ENCODE measurements around the gene ADAM8. TPM values are rescaled to one million over a fixed set of nuclear protein-coding genes. Genes with fewer than 3 reads are reported as not detected.

Gene ADAM8
- total RNA-seq, 1 donor: 0.36 TPM

GRCh38 chr10:133272964-133273420 is 3.7 kb downstream of the ADAM8 start:
- H3K4me3 ChIP-seq (ENCODE audit: low read depth, low read length): no peak overlapping the region
- no peak for TF ChIP-seq CTCF (IDR thresholded peaks at IDR 0.05; ENCODE audit: insufficient read depth, low read length)
- DNase-seq (ENCODE audit: low read depth): no peak

DNA sequence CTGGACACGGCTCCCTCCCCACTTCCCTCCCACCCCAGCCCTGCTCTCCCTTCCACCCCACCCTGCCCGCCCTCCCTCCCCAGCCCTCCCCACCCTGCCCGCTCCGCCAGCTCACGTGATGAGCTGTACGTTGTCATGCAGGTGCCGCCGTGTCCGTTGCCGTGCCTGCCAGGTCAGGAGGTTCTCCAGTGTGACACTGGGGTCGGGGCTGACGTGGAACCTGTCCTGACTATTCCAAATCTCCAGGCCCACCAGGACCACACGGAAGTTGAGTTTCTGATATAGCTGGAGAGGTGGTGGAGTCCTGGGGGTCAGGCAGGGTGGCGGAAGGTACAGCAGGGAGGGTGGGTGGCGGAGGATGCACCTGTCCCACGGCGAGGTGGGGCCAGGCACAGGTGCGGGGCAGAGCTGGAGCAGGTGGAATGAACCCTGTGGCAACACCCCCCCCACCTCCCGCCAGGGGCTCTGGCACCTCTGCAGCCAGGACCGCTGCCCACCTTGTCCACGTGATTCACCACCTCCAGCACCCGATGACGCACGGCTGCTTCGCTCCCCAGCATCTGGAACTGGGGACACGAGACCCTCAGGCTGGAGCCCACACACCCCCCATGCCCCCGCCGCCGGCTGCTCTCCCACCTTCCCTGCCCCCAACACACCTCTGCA is 4.2 kb downstream of the ADAM8 start:
- no peak for TF ChIP-seq CTCF (IDR thresholded peaks at IDR 0.05; ENCODE audit: insufficient read depth, low read length)
- DNase-seq (ENCODE audit: low read depth): no peak
- no peak overlapping the region for H3K4me3 ChIP-seq (ENCODE audit: low read depth, low read length)

GRCh38 chr10:133271521-133272300 is 5.0 kb downstream of the ADAM8 start:
- no peak for TF ChIP-seq CTCF (IDR thresholded peaks at IDR 0.05; ENCODE audit: insufficient read depth, low read length)
- H3K4me3 ChIP-seq (ENCODE audit: low read depth, low read length): no peak overlapping the region
- no peak for DNase-seq (ENCODE audit: low read depth)

- DNase-seq (ENCODE audit: low read depth): no peak
- no peak overlapping the region for H3K4me3 ChIP-seq (ENCODE audit: low read depth, low read length)
- no peak for TF ChIP-seq CTCF (IDR thresholded peaks at IDR 0.05; ENCODE audit: insufficient read depth, low read length)
These were observed 5.8 kb downstream of the ADAM8 start for GRCh38 chr10:133270773-133271297.

DNA sequence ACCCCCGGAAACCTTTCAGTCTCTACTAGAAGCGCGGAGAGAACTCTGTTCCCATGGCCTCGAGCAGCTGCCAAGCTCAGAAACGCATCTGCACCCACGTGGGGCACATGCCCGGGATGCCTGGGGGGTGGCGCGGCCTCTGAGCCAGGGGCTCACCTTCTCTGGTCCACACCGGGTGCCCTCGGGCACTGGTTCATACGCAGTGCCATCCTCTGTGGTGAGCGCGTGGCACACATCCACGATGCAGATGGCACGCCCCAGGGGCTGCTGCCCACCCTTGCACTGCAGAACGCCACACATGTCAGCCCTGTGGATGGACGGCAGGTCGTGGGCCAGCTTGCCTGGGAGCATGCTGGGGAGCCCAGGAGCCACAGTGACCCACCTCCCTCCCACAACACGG is 6.5 kb downstream of the ADAM8 start:
- no peak overlapping the region for H3K4me3 ChIP-seq (ENCODE audit: low read depth, low read length)
- no peak for TF ChIP-seq CTCF (IDR thresholded peaks at IDR 0.05; ENCODE audit: insufficient read depth, low read length)
- no peak for DNase-seq (ENCODE audit: low read depth)

DNA sequence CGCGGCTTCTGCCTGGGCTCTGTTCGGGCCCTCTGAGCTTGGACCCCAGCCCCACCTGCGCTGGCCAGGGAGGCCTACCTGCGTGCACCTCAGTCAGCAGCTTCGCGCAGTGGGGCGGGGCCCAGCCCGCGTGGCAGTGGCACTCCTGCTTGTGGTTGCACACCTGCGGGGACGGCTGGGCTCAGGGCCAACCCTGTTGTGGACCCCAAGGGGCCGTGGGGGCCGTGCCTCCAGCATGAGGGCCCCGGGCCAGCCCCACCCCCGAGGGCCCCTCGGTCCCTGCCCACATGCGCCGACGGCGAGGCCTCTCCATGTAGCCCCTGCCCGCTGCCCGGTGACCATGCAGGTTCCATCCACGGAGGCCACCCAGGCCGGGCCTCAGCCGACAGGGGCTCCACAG is 7.3 kb downstream of the ADAM8 start:
- H3K4me3 ChIP-seq (ENCODE audit: low read depth, low read length): no peak overlapping the region
- no peak for TF ChIP-seq CTCF (IDR thresholded peaks at IDR 0.05; ENCODE audit: insufficient read depth, low read length)
- DNase-seq (ENCODE audit: low read depth): no peak

Data from fibroblast of the aortic adventitia (primary cell).